EL (cell line): Measurements from ENCODE around the gene TSPY8.
"Not testable (repeated sequence)": the region's sequence is repeated elsewhere in the genome, so short reads cannot be mapped to it uniquely, and the experiment has no call there.

Source experiments
- DNase-seq: peaks from one replicate; pipeline ENCODE4 v3.0.0-alpha.2; 2016

Gene TSPY8, protein sequence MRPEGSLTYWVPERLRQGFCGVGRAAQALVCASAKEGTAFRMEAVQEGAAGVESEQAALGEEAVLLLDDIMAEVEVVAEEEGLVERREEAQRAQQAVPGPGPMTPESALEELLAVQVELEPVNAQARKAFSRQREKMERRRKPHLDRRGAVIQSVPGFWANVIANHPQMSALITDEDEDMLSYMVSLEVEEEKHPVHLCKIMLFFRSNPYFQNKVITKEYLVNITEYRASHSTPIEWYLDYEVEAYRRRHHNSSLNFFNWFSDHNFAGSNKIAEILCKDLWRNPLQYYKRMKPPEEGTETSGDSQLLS

GRCh38 chrY:9357497-9357896, at the start of gene TSPY8:
TSS of gene TSPY8 (plus strand) at chrY:9357797. CDS start at chrY:9357843, 46 bp downstream.
- not testable (repeated sequence) for DNase-seq

- DNase-seq: no peak
Measured at GRCh38 chrY:9320996-9321395, 36.6 kb upstream of the TSPY8 start.

DNA sequence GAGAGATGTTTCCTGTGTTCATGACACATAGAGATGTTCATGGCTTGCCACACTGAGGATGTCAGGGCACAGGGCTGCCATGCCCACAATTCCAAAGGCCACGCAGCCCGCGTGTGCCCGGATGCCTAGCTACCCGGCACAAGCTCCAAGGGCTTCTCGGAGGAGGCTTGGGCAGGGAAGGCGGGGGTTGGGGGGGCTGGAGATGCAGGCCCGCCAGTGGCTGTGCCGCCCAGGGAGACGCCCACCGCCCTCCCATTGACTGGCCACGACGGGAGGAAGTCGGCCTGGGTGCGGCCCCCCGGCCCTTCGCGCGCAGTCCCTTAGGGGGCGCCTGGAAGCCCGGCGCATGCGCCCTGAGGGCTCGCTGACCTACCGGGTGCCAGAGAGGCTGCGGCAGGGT, 20.4 kb upstream of the TSPY8 start, which contains the start of gene TSPY4:
Gene TSPY4, plus strand, starts transcription at position 301 of the 400 bp plus-strand sequence. Its CDS starts 46 bp downstream, at position 347.
- not testable (repeated sequence) for DNase-seq

GRCh38 chrY:9396527-9396926, 38.9 kb downstream of the TSPY8 start:
- not testable (repeated sequence) for DNase-seq

GRCh38 chrY:9398121-9398520, 40.5 kb downstream of the TSPY8 start, which contains the start of gene TSPY3:
TSS of gene TSPY3 (plus strand) at chrY:9398421. CDS start at chrY:9398467, 46 bp downstream.
- not testable (repeated sequence) for DNase-seq
